GM18907 (cell line): ENCODE results near the gene GPS1.
A peak's percentile ranks its signal among the peaks of the same experiment; 100 is the strongest.

Experiments used
- ATAC-seq: cut with Tn5 transposase; IDR thresholded peaks from one replicate; pipeline ENCODE4 v1.9.1; 2021; ENCODE audit warnings: mild to moderate bottlenecking, moderate library complexity; ENCODE audit not compliant: unreplicated experiment

GPS1 gene

GRCh38 chr17:82098169-82098938 lies 46.7 kb downstream of the GPS1 start, which contains the start of gene FASN:
Gene FASN, minus strand, starts transcription at chr17:82098236. Its CDS starts 1,791 bp downstream, at chr17:82096445.
- peak; percentile 67 for ATAC-seq

- ATAC-seq, result peak; percentile 12
Observed at GRCh38 chr17:82098939-82099763, 47.5 kb downstream of the GPS1 start.

- ATAC-seq, result no peak
Observed at GRCh38 chr17:82100502-82101298, 49.0 kb downstream of the GPS1 start.

DNA sequence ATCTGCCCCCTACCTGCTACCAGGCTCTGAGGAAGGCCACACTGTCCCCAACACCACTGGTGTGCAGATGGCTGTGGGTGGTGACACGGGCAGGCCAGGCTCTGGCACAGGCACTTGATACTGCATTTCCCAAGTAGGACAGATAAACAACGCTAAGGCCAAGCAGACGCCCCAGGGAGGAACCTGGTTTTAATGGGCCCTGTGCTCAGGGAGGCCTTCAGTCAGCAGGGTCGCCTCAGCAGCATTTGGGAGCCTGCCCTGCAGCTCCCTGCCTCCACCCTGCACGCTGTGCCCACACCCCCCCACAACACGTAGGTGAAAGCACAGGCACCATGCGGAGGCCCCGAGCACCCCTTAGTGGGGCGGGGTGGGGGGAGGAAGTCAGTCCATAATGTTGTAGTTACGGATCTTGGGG lies 49.6 kb downstream of the GPS1 start:
- no peak for ATAC-seq

DNA sequence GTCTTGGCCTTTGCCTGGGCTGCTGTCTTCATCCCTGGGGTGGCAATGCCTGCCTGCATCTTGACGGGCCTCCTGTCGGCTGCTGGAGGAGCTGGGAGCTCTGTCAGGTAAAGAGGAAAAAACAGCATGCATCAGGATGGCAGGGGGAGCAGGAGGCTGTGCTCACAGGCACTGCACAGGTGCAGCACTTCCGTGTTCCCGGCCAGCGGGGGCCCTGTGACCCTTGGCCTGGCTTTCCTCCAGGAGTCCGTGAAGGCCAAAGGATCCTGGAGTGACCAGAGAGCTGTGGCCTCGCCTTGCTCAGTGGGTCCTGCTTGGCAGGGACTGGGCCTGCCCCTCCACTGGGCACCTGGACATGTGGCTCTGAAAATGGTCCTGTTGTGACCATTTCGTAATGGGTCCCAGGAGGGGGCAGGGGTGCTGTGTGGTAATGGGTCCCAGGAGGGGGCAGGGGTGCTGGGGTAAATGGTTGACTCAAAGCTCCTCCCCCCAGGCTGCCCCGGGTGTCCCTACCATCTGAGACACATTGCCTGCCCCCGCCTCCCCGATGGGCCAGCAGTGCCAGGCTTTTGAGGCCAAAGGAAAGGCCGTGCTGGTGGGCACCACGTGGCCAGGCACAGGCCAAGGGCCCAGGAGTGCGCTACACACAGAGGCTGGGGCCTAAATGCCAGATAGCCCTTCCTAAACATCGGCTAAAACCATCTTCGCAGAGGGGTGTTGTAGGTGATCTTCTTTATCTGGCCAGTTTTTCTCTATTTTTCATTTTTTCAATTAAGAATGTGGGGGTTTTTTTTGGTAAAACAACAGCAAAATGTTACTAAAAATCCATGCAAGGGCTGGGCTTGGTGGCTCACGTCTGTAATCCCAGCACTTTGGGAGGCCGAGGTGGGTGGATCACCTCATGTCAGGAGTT lies 50.3 kb downstream of the GPS1 start:
- no peak for ATAC-seq

- ATAC-seq, result no peak
Observed at GRCh38 chr17:82103553-82104451, 52.1 kb downstream of the GPS1 start.

- ATAC-seq, result no peak
Observed at GRCh38 chr17:82104797-82105416, 53.2 kb downstream of the GPS1 start.

- no peak for ATAC-seq
Observed at GRCh38 chr17:82105417-82105881, 53.8 kb downstream of the GPS1 start.

- peak; percentile 61 for ATAC-seq
Observed at GRCh38 chr17:82105882-82106687, 54.4 kb downstream of the GPS1 start.

GRCh38 chr17:82106688-82107305 lies 55.1 kb downstream of the GPS1 start:
- ATAC-seq, result no peak
